HepG2 (cell line): ENCODE results near the gene ZNF316. TPM values are rescaled to one million over a fixed set of nuclear protein-coding genes. Genes with fewer than 3 reads are reported as not detected.

ENCODE experiments used
- ETV5 ChIP-seq: IDR thresholded peaks from 2 replicates; pipeline ENCODE4 v1.6.1; 2018; ENCODE audit warnings: missing biosample characterization, missing genetic modification reagents, inconsistent platforms, borderline replicate concordance
- FOXA3 ChIP-seq: IDR thresholded peaks from 2 replicates; pipeline ENCODE4 v1.6.1; 2016; ENCODE audit warnings: missing genetic modification reagents, missing compliant biosample characterization
- GTF2F1 ChIP-seq: fragments of 150-350 bp; IDR thresholded peaks from 2 replicates; pipeline ENCODE4 v1.6.1; 2014; ENCODE audit warnings: low read length
- HOXA9 ChIP-seq: sonication (generic); formaldehyde crosslinking; IDR thresholded peaks from 2 replicates; pipeline ENCODE4 v1.8.1; 2022; ENCODE audit warnings: missing genetic modification reagents, mild to moderate bottlenecking, moderate library complexity, borderline replicate concordance
- IRX3 ChIP-seq: sonication (generic); formaldehyde crosslinking; IDR thresholded peaks from 2 replicates; pipeline ENCODE4 v1.8.1; 2023; ENCODE audit warnings: mild to moderate bottlenecking, low read depth, missing genetic modification reagents, borderline replicate concordance
- KDM5A ChIP-seq: fragments of 200-600 bp; sonication (generic); IDR thresholded peaks from 2 replicates; pipeline ENCODE4 v1.7.0; 2018; ENCODE audit warnings: antibody characterized with exemption, mild to moderate bottlenecking, low read length, borderline replicate concordance
- NCOA5 ChIP-seq: sonication (generic); formaldehyde crosslinking; IDR thresholded peaks from 2 replicates; pipeline ENCODE4 v1.4.0; 2020; ENCODE audit warnings: missing genetic modification reagents
- NFATC3 ChIP-seq: sonication (generic); formaldehyde crosslinking; IDR thresholded peaks from 2 replicates; pipeline ENCODE4 v1.5.1; 2020; ENCODE audit warnings: mild to moderate bottlenecking, missing genetic modification reagents
- RFX1 ChIP-seq: fragments of 450-650 bp; IDR thresholded peaks from 2 replicates; pipeline ENCODE4 v1.6.1; 2017
- RXRA ChIP-seq: sonication (generic); formaldehyde crosslinking; IDR thresholded peaks from 2 replicates; pipeline ENCODE4 v1.5.1; 2020; ENCODE audit warnings: missing genetic modification reagents
- SMAD1 ChIP-seq: sonication (generic); formaldehyde crosslinking; IDR thresholded peaks from 2 replicates; pipeline ENCODE4 v1.4.0; 2020; ENCODE audit warnings: missing genetic modification reagents, low read depth, mild to moderate bottlenecking, borderline replicate concordance
- TBX2 ChIP-seq: sonication (generic); formaldehyde crosslinking; IDR thresholded peaks from 2 replicates; pipeline ENCODE4 v1.5.0; 2020; ENCODE audit warnings: missing genetic modification reagents, mild to moderate bottlenecking, borderline replicate concordance
- XRCC5 ChIP-seq: fragments of 200-400 bp; formaldehyde crosslinking; optimal IDR thresholded peaks from 2 replicates; pipeline ENCODE3; 2017; ENCODE audit warnings: mild to moderate bottlenecking, low read length
- ZFY ChIP-seq: sonication (generic); formaldehyde crosslinking; IDR thresholded peaks from 2 replicates; pipeline ENCODE4 v1.4.0; 2020; ENCODE audit warnings: missing genetic modification reagents
- ZNF274 ChIP-seq: sonication (generic); formaldehyde crosslinking; IDR thresholded peaks from 2 replicates; pipeline ENCODE4 v1.5.1; 2020; ENCODE audit warnings: mild to moderate bottlenecking, missing genetic modification reagents
- ZNF710 ChIP-seq: sonication (generic); formaldehyde crosslinking; IDR thresholded peaks from 2 replicates; pipeline ENCODE4 v1.5.0; 2020; ENCODE audit warnings: mild to moderate bottlenecking, missing genetic modification reagents, borderline replicate concordance
- ZNF839 ChIP-seq: sonication (generic); formaldehyde crosslinking; IDR thresholded peaks from 2 replicates; pipeline ENCODE4 v1.4.0; 2020; ENCODE audit warnings: missing genetic modification reagents, mild to moderate bottlenecking, borderline replicate concordance
- polyA plus RNA-seq, 8 experiments: library from polyadenylated mRNA; depleted of rRNA in 3 of 8; stranded (reverse) in 7 of 8; unstranded in 1 of 8; fragments of >200 nt; fragmentation: Illumina TruSeq in 4 of 8; extraction: Trizol in 4 of 8; gene quantifications; 2 replicates each; pipeline versions ENCODE4 v1.2.1 to v1.2.3, GENCODE V29; 2011 to 2016; ENCODE audit warnings: low read depth in 4 of 8, missing spikeins in 1 of 8, mixed read lengths in 1 of 8; ENCODE audit not compliant: insufficient read depth in 1 of 8
- total RNA-seq, 5 experiments: library from RNA; depleted of rRNA; stranded (reverse); fragments of >200 nt; fragmentation: Illumina TruSeq; extraction: Trizol; gene quantifications; 2 replicates each; pipeline ENCODE4 v1.2.3, GENCODE V29; 2016; ENCODE audit warnings: low read depth in 1 of 5
- TF ChIP-seq, protein P1 (sequence below): sonication (generic); formaldehyde crosslinking; IDR thresholded peaks from 2 replicates; pipeline ENCODE4 v1.8.0; 2022; ENCODE audit warnings: missing genetic modification reagents, low read depth, mild to moderate bottlenecking, borderline replicate concordance
- TF ChIP-seq, protein P2 (sequence below): sonication (generic); formaldehyde crosslinking; IDR thresholded peaks from 2 replicates; pipeline ENCODE4 v1.4.0; 2020; ENCODE audit warnings: missing genetic modification reagents
- TF ChIP-seq, protein P3 (sequence below): fragments of 450-650 bp; IDR thresholded peaks from 2 replicates; pipeline ENCODE4 v1.6.1; 2017; ENCODE audit warnings: mild to moderate bottlenecking
- TF ChIP-seq, protein P4 (sequence below): sonication (generic); formaldehyde crosslinking; IDR thresholded peaks from 2 replicates; pipeline ENCODE4 v1.4.0; 2020; ENCODE audit warnings: missing genetic modification reagents, low read depth, mild to moderate bottlenecking, borderline replicate concordance

The ZNF316 gene
- total and polyA plus RNA-seq, 2 of the 13 experiments (the other 11 are each of a cell fraction or from before 2014, with no cell fraction given): 4.3 to 9.9 TPM

- TF ChIP-seq HOXA9 (CRISPR knock-in tag) (no peak), RXRA (CRISPR knock-in tag) (peak; percentile 30; the same call in 1 of the 2 replicates), ZNF710 (CRISPR knock-in tag) (no peak), IRX3 (CRISPR knock-in tag) (no peak), SMAD1 (CRISPR knock-in tag) (no peak), NFATC3 (CRISPR knock-in tag) (no peak), GTF2F1 (no peak), ETV5 (CRISPR knock-in tag) (peak; percentile 12; the same call in 1 of the 2 replicates), ZFY (peak; percentile 49), TBX2 (peak; percentile 50; the same call in 1 of the 2 replicates), XRCC5 (no peak), ZNF274 (CRISPR knock-in tag) (no peak), ZNF839 (CRISPR knock-in tag) (no peak), FOXA3 (CRISPR knock-in tag) (0 out of 2 replicates have a peak, but pooled peaks have one; percentile 15), RFX1 (no peak), KDM5A (no peak), NCOA5 (no peak)
- TF ChIP-seq, protein P1, sequence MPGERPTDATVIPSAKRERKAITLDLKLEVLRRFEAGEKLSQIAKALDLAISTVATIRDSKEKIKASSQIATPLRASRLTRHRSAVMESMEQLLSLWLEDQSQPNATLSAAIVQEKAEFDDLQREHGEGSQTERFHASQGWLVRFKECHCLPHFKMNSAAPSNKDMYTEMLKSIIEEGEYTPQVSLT: no peak
- TF ChIP-seq, protein P2, sequence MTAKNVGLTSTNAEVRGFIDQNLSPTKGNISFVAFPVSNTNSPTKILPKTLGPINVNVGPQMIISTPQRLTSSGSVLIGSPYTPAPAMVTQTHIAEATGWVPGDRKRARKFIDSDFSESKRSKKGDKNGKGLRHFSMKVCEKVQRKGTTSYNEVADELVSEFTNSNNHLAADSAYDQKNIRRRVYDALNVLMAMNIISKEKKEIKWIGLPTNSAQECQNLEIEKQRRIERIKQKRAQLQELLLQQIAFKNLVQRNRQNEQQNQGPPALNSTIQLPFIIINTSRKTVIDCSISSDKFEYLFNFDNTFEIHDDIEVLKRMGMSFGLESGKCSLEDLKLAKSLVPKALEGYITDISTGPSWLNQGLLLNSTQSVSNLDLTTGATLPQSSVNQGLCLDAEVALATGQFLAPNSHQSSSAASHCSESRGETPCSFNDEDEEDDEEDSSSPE (CRISPR knock-in tag): no peak
- TF ChIP-seq, protein P3, sequence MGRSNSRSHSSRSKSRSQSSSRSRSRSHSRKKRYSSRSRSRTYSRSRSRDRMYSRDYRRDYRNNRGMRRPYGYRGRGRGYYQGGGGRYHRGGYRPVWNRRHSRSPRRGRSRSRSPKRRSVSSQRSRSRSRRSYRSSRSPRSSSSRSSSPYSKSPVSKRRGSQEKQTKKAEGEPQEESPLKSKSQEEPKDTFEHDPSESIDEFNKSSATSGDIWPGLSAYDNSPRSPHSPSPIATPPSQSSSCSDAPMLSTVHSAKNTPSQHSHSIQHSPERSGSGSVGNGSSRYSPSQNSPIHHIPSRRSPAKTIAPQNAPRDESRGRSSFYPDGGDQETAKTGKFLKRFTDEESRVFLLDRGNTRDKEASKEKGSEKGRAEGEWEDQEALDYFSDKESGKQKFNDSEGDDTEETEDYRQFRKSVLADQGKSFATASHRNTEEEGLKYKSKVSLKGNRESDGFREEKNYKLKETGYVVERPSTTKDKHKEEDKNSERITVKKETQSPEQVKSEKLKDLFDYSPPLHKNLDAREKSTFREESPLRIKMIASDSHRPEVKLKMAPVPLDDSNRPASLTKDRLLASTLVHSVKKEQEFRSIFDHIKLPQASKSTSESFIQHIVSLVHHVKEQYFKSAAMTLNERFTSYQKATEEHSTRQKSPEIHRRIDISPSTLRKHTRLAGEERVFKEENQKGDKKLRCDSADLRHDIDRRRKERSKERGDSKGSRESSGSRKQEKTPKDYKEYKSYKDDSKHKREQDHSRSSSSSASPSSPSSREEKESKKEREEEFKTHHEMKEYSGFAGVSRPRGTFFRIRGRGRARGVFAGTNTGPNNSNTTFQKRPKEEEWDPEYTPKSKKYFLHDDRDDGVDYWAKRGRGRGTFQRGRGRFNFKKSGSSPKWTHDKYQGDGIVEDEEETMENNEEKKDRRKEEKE: no peak
- TF ChIP-seq, protein P4, sequence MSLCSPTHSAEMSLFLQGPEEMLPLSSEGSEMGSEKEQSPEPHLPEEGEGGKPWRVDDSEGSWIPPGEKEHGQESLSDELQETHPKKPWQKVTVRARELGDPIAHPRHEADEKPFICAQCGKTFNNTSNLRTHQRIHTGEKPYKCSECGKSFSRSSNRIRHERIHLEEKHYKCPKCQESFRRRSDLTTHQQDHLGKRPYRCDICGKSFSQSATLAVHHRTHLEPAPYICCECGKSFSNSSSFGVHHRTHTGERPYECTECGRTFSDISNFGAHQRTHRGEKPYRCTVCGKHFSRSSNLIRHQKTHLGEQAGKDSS (CRISPR knock-in tag): no peak; the same call in 1 of the 2 replicates
Measured at GRCh38 chr7:6614953-6615722, 22.0 kb upstream of the ZNF316 start, which contains the start of gene ZNF853 (continued).
